NCI-H2196 treated with DMSO at 0.1 percent for 48 hours (cell line): Measurements from ENCODE around the gene POU2F1.
A peak's percentile ranks its signal among the peaks of the same experiment; 100 is the strongest.

Experiments
- DNase-seq: peaks from one replicate; lab custom pipeline; 2025; ENCODE audit not compliant: unreplicated experiment; lab: John Stamatoyannopoulos, UW

Gene POU2F1

GRCh38 chr1:167220537-167221125 is at the start of gene POU2F1:
POU2F1 (plus strand) TSS chr1:167220886; CDS start chr1:167220898, 12 bp downstream.
- peak; percentile 95 for DNase-seq

DNA sequence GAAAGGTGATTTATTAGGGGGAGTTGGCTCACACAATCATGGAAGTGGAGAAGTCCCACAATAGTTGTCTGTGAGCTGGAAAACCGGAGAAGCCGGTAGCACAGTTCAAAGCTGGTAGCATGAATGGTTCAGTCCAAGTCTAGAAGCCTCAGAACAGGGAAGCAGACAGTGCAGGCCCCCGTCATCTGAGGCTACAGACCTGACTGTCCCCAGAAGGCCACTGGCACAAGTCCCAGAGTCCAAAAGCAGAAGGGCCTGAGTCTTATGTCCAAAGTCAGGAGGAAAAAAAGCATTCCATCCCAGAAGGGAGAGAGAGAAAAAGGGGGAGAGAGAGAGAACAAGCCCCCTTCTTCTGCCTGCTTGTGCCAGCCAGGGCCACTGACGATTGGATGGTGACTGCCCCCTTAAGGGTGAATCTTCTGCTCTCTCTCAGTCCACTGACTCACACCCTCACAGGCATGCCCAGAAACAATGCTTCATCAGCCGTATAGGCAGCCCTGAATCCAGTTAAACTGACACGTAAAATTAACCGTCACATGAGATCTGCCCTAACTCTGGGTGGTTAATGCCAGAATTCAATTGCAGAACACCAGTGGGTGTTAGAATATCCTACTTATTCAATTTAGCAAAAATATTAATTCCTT is 49.3 kb upstream of the POU2F1 start:
- no peak for DNase-seq

DNA sequence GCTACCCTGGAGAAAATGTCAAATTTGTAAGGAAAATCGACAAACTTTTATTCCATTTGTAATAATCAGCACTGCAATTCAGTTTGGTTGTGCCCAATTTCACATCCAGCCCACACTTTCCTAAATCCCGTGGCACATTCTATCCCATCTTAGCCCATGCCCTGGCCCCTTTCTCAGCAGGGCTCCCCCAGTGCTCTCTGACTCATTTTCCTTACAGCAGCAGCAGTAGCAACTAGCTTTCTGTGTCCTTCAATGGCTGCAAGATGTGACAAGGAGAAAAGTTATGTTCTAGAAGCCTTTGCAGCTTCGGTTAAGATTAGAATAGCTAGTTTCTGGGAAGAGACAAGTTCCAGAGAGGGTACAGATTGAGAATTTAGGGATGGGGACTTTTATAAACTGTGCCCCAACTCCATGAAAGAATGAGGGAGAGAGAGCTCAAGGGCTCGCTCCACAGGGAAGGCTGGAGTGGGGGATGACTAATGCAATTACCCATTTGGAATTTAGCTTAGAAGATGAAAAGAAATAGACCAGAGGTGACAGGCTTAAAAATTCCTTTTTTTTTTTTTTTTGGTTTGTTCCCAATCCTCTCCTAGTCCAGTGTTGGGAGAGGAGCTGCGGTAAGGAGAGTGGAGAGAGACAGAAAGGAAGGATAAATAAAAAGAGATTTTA is 47.0 kb upstream of the POU2F1 start:
- no peak for DNase-seq

DNA sequence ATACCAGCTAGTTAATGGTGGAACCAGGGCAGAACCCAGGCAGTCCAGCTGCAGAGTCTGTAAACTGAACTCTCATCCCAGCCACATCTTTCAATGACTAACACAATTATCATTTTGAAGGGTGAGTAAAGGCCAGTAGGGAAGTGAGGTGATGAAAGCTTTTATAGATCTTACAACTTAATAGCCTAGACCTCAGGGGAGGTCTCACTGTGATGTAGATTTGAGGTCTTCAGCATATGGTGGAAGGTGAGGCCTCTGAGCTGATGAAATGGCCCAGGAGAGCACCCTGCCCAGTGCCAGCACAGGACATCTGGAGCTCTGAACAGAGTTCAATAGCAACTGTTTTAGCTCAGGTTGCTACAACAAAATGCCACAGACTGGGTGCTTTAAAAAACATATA is 44.8 kb upstream of the POU2F1 start:
- no peak for DNase-seq

GRCh38 chr1:167178831-167179230 is 41.9 kb upstream of the POU2F1 start:
- DNase-seq = no peak

DNA sequence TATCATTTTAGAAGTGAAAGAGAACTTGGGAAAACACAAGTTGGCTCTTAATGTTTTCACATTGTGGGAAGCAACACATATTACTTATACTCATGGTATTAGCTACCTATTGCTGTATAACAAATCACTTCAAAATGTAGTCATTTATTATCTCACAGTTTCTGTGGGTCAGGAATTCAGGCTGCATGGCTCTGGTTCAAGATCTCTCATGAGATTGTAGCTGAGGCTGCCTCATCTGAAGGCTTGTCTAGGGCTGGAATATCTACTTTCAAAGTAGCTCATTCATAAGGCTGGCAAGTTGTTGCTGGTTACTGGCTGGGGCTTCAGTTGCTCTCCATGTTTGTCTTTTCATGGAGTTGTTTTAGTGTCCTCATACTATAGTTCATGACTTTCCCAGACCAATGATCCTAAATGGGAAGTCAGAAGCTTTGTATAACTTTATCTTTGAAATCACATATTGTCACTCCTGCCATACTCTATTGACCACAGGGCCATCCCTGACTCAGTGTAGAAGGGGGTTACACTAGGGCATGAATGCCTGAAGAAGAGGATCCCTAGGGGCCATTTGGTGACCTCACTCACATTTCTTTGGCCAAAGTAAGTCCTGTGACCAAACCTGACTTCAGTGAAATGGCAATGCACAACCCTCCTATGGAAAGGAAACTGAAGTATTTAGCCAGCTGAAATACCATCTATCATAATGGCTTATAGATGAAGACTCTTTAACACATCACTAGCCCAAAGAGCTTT is 37.9 kb upstream of the POU2F1 start:
- no peak for DNase-seq

DNA sequence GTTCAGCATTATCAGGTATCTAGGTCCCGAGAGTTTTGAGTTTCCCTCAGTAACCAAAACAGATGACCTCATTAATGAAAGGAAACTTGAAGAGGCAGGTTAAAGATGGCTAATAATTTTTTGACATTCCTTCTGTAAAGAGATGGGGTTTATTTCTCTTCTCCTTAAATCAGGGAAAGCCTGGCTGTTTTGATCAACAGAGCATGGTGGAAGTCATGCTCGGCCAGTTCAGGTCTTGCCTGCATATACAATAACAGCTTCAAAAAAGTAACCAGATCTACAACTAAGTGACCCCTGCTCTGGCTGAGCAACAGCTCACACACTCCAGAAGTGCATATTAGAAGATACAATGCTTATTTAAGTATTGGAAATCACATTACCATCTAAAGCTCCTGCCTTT is 36.6 kb upstream of the POU2F1 start:
- DNase-seq = no peak

DNA sequence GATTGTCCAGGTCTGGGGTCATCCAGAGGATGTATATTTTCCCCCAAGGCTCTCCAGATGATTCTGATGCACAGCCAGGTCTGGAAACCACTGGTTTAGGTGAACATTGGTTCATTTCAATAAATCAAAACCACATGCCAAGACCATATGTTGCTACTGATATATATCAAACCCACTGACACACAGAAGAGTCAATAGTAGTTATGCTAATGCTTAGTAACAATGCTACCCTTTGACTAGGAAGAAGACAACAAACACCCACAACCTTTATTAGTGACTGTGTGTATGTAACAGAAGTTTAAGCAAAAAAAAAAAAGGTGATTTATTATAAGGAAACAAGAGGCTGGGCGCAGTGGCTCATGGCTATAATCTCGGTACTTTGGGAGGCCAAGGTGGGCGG is 35.6 kb upstream of the POU2F1 start:
- DNase-seq = no peak

DNA sequence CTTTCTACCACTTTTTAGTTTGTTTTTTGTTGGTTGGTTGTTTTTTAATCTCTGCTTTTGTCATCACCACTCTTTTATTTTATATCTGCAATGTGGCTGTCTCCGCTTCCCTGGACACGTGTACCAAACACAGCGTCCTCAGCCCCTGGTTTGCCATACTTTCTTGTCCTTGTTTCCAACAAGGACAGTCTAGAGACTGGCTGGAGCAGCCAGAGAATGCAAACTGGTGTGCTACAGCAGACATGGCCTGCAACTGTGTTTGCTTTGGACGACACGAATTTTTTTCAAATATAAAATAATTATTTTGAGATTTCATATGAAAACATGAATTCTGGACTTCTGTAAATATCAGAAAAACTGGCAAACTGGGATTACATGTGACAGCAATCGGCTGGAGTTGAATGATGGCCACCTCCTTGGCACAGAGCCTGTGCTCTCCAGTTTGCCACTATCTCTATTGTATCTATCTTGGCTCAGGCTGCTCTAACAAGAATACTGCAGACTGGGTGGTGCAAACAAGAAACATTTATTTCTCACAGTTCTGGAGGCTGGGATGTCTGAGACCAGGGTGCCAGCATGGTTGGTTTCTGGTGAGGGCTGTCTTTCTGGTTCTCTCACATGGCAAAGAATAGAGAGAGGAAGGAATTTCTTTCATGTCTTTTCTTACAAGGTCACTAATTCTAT is 34.6 kb upstream of the POU2F1 start:
- no peak for DNase-seq

- DNase-seq = no peak
Observed at GRCh38 chr1:167186771-167187170, 33.9 kb upstream of the POU2F1 start.

GRCh38 chr1:167190747-167191237 is 29.9 kb upstream of the POU2F1 start:
- DNase-seq = no peak

DNA sequence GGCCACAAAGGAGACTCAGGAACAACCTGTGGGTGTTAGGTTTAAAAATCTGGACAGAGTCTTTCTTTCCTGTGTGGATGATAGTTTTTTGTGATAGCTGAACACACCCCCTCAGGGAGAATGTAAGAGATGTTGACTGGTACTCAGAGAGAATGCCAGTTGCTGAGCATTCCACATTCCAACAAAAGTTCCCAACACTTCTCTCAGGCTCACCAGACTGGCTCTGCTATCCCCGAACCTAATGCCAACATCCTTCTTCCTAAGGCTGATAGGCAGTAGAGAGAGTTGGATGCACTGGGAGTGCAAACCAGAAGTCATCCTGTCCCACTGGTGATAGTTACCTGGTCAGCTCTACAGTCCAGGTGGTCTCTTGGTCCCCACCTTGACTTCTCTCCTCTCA is 28.7 kb upstream of the POU2F1 start:
- DNase-seq = no peak

- DNase-seq = no peak
Observed at GRCh38 chr1:167194182-167194581, 26.5 kb upstream of the POU2F1 start.

DNA sequence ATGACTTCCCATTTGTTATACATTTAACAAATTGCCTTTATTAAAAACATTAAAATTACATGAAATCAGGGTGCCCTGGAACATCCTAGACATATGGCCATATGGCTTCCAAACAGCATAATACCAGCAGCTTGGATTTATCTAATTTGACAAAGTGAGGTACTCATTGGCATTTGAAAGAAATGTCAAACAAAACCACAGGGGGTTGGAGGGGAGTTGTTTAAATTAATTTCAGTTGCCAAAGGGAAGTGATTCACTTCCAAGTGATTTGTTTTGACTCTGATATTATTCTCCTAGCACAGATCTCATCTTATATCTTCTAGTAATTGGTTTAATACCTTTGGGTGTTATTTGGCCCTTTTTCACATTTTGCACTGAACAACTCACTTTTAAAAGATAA is 24.5 kb upstream of the POU2F1 start:
- DNase-seq = no peak

DNA sequence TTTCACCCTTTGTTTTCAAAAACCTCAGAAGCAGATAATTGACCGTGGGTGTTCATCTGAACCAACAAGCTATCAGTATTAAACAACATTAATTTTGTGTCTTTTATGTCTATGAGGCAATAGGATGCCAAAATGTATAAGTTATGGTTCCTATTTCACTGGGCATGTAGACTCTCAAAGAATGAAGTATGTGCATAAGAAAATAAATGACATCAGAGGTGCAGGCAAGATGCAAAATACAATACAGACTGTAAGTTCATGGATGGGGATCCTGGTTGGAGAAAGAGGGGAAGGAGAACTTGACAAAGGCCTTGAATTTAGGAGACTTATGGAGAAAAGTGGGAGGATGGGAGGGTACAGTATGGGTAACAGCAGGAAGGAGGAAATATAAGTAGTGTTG is 23.4 kb upstream of the POU2F1 start:
- DNase-seq = no peak

DNA sequence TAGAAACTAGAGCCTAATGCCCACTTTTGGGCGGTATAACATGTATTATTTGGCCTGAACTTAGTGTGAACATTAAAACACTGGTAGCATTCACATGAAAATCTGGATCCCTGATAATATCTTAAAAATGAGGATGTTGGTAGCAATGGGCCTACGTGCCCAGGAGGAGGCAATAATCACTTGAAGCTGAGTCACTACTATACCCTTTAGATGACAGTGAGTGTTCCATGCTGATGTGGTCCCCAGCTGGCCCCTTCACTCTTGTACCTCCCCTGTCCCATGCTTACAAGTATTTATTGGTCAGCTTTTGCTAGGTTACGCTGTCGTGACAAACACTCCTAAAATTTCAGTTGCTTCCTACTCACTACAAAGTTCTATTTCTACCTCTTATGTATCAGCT is 23.0 kb upstream of the POU2F1 start:
- DNase-seq = no peak

DNA sequence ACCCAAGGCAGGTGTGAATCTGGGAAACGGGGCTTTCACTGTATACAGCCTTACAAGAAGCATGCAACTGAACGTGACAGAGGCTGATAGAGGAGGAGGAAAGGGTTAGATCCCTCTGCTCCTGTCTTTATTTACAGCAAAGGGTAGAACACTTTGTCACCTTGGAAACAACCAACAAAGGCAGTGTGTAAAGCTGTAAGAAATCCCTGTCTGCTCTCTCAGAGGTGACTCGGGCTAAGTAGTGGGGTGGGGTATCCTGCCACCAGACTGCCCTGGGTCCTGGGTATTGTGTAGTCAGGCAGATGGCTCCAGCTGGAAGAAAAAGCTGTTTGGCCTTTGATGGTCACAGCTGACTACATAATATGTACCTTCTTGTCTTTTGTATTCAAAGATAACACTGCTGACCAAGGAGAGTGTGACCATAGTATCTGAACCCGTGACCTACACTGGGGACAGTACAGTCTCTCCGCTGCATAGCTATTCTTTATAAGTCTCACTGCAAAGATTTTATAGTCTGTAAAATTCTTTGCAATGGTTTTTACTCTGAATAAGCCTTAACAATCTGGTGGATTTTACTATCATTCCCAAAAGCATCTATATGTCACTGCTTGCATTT is 22.1 kb upstream of the POU2F1 start:
- no peak for DNase-seq

- no peak for DNase-seq
Observed at GRCh38 chr1:167199656-167200055, 21.0 kb upstream of the POU2F1 start.

- no peak for DNase-seq
Observed at GRCh38 chr1:167200272-167200671, 20.4 kb upstream of the POU2F1 start.

GRCh38 chr1:167200749-167201148 is 19.9 kb upstream of the POU2F1 start:
- DNase-seq = no peak

- no peak for DNase-seq
Observed at GRCh38 chr1:167202049-167202448, 18.6 kb upstream of the POU2F1 start.
